Stimulated activated CD8-positive, alpha-beta memory T cell treated with anti-CD3 and anti-CD28 coated beads, Interleukin-4, amount 100 ng/mL, for 4 hours (primary cell): ENCODE results near the gene CYP4F11.
"Not testable (repeated sequence)": the region's sequence is repeated elsewhere in the genome, so short reads cannot be mapped to it uniquely, and the experiment has no call there.

Source experiments
- DNase-seq, 2 donors: peaks; one replicate each; pipeline ENCODE4 v3.0.0-alpha.2; 2020; ENCODE audit warnings: low read depth in 2 of 2, low spot score in 1 of 2

Gene CYP4F11

DNA sequence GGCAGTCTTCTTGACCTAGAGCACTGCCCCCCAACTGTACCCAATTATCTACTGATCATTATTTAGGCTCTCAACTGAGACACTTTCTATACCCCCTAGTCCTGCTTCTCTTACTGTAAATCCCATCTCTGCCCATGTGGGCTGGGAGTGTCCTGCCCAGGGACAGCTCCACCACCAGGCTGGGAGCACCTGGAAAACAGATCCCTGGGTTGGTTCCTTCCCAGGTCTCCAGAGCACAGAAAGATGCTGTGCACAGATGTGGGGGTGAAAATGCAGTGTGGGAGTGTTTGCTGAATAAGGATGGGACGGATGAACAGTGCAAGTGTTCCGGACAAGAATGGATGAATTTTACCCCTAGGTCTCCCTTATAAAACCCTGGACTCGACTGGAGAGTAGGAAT is 49.2 kb downstream of the CYP4F11 start:
- no peak for DNase-seq

DNA sequence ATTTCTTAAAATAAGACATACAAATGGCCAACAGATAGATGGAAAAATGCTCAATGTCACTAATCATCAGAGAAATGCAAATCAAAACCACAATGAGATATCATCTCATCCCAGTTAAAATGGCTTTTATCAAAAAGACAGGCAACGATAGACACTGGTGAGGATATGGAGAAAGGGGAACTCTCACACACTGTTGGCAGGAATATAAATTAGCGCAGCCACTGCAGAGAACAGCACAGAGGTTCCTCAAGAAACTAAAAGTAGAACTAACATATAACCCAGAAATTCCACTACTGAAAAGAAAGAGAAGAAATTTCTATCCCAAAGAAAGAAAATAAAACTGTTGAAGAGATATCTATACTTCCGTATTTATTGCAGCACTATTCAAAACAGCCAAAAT is 51.0 kb downstream of the CYP4F11 start:
- not testable (repeated sequence) for DNase-seq

DNA sequence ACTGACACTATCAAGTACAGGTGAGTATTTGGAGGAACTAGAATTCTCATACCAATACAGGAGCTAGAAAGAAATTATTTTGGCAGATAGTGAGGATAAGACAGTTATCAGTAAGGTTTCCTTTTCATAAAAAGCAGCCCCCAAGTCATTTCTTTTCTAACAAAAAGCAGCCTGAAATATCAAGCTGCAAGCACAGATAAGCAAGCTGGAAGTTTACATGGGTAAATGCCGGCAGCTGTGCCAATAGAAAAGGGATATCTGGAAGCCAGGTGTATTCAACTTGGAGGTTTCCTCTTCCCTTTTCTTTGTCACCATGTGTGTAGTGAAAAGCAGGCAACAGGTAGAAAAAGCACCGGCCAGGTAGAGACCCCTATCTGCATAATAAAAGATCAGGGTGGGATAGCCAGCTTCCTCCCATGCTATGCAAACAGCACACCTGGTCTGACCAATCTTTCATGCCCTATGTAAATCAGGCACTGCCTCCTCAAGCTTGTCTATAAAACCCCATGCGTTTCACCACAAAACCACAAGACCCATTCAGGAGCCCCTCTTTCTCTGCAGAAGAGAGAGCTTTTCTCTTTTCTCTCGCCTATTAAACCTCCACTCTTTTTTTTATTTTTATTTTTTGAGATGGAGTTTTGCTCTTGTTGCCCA is 59.4 kb downstream of the CYP4F11 start:
- no peak for DNase-seq

DNA sequence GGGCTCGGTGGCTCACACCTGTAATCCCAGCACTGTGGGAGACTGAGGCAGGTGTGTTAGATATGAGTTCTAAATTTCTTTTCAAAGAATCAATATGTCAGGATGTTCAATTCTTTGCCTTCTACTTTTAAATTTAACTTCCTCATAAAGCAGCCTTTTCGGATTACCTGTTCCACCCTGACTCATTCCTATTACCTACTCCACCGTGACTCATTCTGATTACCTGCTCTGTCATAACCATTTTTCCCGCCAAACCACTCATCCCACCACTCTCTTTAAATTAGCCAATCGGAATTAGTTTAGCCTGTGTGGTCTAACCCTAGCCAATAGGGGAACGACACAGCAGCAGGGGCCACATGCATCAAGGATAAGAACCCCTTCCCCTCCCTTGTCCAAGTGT is 60.6 kb downstream of the CYP4F11 start:
- not testable (repeated sequence) for DNase-seq

DNA sequence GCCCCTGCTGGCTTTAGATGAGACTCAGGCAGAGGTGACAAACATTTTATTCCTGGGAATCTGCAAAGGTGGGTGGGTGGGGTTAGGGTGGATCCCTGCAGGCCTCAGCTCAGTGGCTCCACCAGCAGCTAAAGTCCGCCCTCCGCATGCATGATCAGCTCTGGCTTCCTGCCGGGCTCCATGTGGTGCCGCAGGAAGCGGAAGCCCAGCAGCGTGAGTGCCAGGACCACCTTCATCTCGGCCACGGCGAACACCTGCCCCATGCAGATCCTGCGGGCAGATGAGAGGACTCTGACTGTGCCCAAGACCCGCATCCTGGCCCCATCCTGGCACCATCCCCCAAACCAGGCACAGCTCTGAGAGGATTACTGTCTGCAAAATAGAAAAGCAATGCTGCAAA is 62.8 kb downstream of the CYP4F11 start:
- DNase-seq: no peak

DNA sequence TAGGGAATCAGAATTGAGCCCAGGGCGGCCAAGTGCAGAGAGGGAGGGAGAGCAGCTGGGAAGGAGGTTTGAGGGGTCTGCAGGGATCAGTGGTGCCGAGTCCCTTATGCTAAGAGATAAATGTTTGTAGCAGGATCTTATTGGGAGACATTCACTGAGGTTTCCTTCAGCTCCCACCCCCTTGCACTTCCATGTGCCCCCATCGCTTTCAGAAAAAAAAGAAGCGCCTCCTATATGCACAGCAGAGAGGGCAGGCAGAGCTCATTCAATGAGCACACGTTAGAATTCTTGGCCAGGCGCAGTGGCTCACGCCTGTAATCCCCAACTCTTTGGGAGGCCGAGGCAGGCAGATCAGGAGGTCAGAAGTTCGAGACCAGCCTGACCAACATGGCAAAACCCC is 64.5 kb downstream of the CYP4F11 start:
- DNase-seq: no peak

DNA sequence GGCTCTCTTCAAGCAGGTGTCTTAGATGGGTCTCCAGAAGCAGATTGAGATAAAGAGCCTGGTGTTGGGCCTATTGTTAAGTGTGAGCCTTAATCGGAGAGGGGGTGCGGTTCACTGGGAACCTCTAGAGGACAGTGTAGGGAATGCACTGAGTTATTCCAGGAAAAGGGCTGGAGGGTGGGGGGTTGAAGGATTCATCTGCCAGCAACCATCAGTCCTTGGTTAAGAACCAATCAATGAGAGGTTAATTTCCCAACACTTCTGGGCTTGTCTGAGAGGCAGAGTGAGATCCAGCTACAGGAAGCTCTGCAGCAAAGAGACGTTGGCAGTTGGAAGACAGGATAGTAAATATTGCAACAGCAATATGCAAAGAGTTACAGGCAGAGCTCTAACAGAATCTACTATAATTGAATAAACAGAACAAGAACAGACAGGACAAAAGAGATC is 65.2 kb downstream of the CYP4F11 start:
- peak in 1 of 2 donors; percentile 7 for DNase-seq

DNA sequence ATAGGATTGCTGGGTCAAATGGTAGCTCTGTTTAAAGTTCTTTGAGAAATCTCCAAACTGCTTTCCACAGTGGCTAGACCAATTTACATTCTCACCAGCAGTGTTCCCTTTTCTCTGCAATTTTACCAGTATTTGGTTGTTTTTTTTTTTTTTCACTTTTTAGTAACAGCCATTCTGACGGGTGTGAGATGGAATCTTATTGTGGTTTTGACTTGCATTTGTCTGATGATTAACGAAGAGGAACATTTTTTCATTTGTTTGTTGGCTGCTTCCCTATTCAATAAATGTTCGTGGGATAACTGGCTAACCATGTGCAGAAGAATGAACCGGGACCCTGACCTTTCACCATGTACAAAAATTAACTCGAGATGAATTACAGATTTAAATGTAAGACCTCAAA is 67.7 kb downstream of the CYP4F11 start:
- no peak for DNase-seq

DNA sequence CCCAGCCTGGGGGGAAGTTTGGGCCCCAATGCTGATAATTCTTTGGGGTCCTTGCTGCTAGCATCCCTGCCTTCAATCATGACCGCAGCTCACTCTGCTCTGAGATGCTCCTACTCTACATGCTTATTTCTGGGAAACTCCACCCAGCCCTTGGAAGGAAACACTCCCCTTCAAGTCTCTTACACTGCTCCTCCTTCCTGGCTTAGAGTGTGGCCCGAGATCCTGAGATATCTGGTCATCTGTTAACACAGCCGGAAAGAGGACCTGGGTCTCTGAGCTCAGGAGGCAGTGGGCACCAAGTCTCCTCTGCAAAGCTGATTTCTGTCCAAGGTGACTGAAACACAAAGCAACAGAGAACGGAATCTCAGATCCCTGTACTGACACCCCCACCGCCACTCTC is 69.5 kb downstream of the CYP4F11 start:
- no peak for DNase-seq

DNA sequence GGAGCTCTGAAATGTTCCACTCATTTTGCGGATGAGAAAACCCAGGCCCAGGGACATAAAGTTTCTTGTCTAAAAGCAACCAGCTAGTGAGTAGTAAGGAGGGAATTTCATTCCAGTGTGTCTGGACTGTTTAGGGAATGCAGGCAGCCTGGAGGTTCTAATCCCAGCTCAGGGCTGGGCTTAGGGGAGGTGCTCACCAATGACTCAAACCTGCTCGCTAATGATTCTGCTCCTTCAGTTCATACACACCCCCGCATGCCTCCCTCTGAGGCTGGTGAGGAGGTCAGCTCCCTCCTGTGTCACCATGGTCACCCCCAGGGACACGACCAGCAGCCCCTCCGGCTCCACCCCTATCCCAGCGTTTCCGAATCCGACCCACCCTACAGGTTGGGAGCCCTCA is 71.1 kb downstream of the CYP4F11 start:
- DNase-seq: no peak

DNA sequence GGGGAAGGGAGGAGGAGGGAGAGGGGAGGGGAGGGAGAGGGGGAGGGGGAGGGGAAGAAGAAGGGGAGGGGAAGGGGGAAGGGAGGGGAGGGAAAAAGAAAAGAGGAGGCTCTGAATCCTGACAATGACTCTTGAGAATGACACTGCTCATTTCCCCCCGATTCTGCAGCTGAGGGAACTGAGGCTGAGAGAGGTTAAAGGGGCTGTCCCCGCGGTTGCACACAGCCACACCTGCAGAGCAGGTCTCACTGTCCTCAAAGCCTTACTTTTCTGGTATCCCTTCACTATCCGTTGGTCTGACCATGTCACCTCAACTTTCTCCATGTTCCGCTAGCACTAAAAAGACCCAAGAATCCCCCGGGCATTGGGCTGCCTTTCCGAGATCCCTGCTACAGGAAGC is 71.9 kb downstream of the CYP4F11 start:
- no peak for DNase-seq
